Left ventricle myocardium inferior (tissue), 1 donor: ENCODE data around the gene DNAH5. TPM values are rescaled to one million over a fixed set of nuclear protein-coding genes. Genes with fewer than 3 reads are reported as not detected.

Experiments
- DNase-seq: peaks from one replicate; pipeline ENCODE4 v3.0.0-alpha.2; 2020
- H3K27ac ChIP-seq: fragments of 200-600 bp; replicated peaks from 2 replicates; pipeline ENCODE4 v1.8.0; 2021
- H3K27me3 ChIP-seq: fragments of 200-600 bp; 2 replicates; pipeline ENCODE4 v1.8.0; 2021; ENCODE audit warnings: low read depth
- H3K36me3 ChIP-seq: fragments of 200-600 bp; 2 replicates; pipeline ENCODE4 v1.8.0; 2021
- H3K4me1 ChIP-seq: fragments of 200-600 bp; 2 replicates; pipeline ENCODE4 v1.8.0; 2021
- H3K4me3 ChIP-seq: fragments of 200-600 bp; 2 replicates; pipeline ENCODE4 v1.8.0; 2021; ENCODE audit warnings: mild to moderate bottlenecking, moderate library complexity
- H3K9me3 ChIP-seq: fragments of 200-600 bp; replicated peaks from 2 replicates; pipeline ENCODE4 v1.8.0; 2021
- CTCF ChIP-seq: fragments of 200-600 bp; IDR thresholded peaks from 2 replicates; pipeline ENCODE4 v1.8.0; 2021; ENCODE audit warnings: antibody characterized with exemption, mild to moderate bottlenecking, borderline replicate concordance
- intact Hi-C: fragments of 100-400 bp; cut with micrococcal nuclease; formaldehyde crosslinking; loops from one replicate; pipeline ENCODE4 v1.11.0; 2022
- total RNA-seq: library from RNA; stranded (reverse); fragmentation: NEBNext Ultra II Directional; extraction: Animal tissue kit (Norgen Biotek cat#: 25700); gene quantifications from one replicate; pipeline ENCODE4 v1.2.1, GENCODE V29; 2021
- donor health status: DM: no; HTN: yes; CAD: no; lungs with severe emphysema.

DNAH5 gene
- total RNA-seq, 1 donor from 2014 or later = 0.14 TPM

GRCh38 chr5:13976867-13977830 lies 32.7 kb upstream of the DNAH5 start:
- no peak overlapping the region for H3K4me3 ChIP-seq
- peak; percentile 41 for TF ChIP-seq CTCF
- no peak overlapping the region for H3K27ac ChIP-seq
- no peaks in the 10 kb centered on the region for H3K9me3 ChIP-seq
- H3K36me3 ChIP-seq = no peaks in the 10 kb centered on the region
- DNase-seq = no peak
- intact Hi-C loops = no loop called here
- H3K4me1 ChIP-seq = no peaks in the 10 kb centered on the region
- peaks cover 16% of the 10 kb centered on the region for H3K27me3 ChIP-seq

- Histone ChIP-seq H3K36me3 (no peaks in the 10 kb centered on the region), H3K27me3 (peaks cover 19% of the 10 kb centered on the region), H3K27ac (no peak overlapping the region), H3K4me1 (no peaks in the 10 kb centered on the region), H3K4me3 (no peak overlapping the region), H3K9me3 (peaks cover 1% of the 10 kb centered on the region)
- intact Hi-C loops = no loop called here
- no peak for DNase-seq
- TF ChIP-seq CTCF = no peak
Measured at GRCh38 chr5:13976223-13976622, 31.7 kb upstream of the DNAH5 start.

GRCh38 chr5:13975246-13975645 lies 30.8 kb upstream of the DNAH5 start:
- H3K27ac ChIP-seq = no peak overlapping the region
- intact Hi-C loops = no loop called here
- TF ChIP-seq CTCF = no peak

GRCh38 chr5:13973724-13974123 lies 29.2 kb upstream of the DNAH5 start:
- Histone ChIP-seq H3K27ac (no peak overlapping the region), H3K36me3 (no peaks in the 10 kb centered on the region), H3K27me3 (peaks cover 20% of the 10 kb centered on the region), H3K9me3 (peaks cover 11% of the 10 kb centered on the region), H3K4me3 (no peak overlapping the region), H3K4me1 (no peaks in the 10 kb centered on the region)
- intact Hi-C loops = no loop called here
- DNase-seq = no peak
- TF ChIP-seq CTCF = no peak

More at GRCh38 chr5:13975246-13975645, 30.8 kb upstream of the DNAH5 start:
- Histone ChIP-seq H3K9me3 (peaks cover 10% of the 10 kb centered on the region), H3K36me3 (no peaks in the 10 kb centered on the region), H3K27me3 (peaks cover 20% of the 10 kb centered on the region), H3K4me1 (no peaks in the 10 kb centered on the region), H3K4me3 (no peak overlapping the region)
- no peak for DNase-seq

- no peak for TF ChIP-seq CTCF
- Histone ChIP-seq H3K27me3 (peaks cover 20% of the 10 kb centered on the region), H3K4me1 (no peaks in the 10 kb centered on the region), H3K9me3 (peaks cover 27% of the 10 kb centered on the region), H3K36me3 (no peaks in the 10 kb centered on the region), H3K4me3 (no peak overlapping the region), H3K27ac (no peak overlapping the region)
- DNase-seq = no peak
- intact Hi-C loops = no loop called here
Measured at GRCh38 chr5:13972029-13972428, 27.5 kb upstream of the DNAH5 start.
